Stimulated activated CD4-positive, alpha-beta T cell treated with anti-CD3 and anti-CD28 coated beads, Interleukin-4, amount 100 ng/mL, for 48 hours (primary cell): ENCODE measurements around the gene CAPN3.
"Not testable (repeated sequence)": the region's sequence is repeated elsewhere in the genome, so short reads cannot be mapped to it uniquely, and the experiment has no call there.

Source experiments
- DNase-seq, 2 donors: peaks; one replicate each; pipeline ENCODE4 v3.0.0-alpha.2; 2020; ENCODE audit warnings: low read depth in 2 of 2

The CAPN3 gene

GRCh38 chr15:42359249-42359648 is at the start of gene CAPN3:
TSS of gene CAPN3 (plus strand) at chr15:42359501. CDS start at chr15:42359806, 305 bp downstream.
- no peak for DNase-seq

GRCh38 chr15:42313463-42313862 is 45.8 kb upstream of the CAPN3 start:
- peak in 1 of 2 donors; percentile 0 for DNase-seq

- no peak for DNase-seq
These were observed 44.5 kb upstream of the CAPN3 start for GRCh38 chr15:42314818-42315217.

GRCh38 chr15:42315521-42315920 is 43.8 kb upstream of the CAPN3 start:
- no peak for DNase-seq

GRCh38 chr15:42316282-42316805 is 43.0 kb upstream of the CAPN3 start:
- not testable (repeated sequence) for DNase-seq

GRCh38 chr15:42319206-42319605 is 40.1 kb upstream of the CAPN3 start:
- DNase-seq: no peak

GRCh38 chr15:42324308-42324707 is 35.0 kb upstream of the CAPN3 start:
- no peak for DNase-seq

- DNase-seq: no peak
These were observed 30.1 kb upstream of the CAPN3 start for GRCh38 chr15:42329161-42329560.

GRCh38 chr15:42329992-42330391 is 29.3 kb upstream of the CAPN3 start:
- no peak for DNase-seq

- DNase-seq: no peak
These were observed 28.1 kb upstream of the CAPN3 start for GRCh38 chr15:42331235-42331634.

GRCh38 chr15:42332331-42332730 is 27.0 kb upstream of the CAPN3 start:
- DNase-seq: no peak

- DNase-seq: no peak
These were observed 24.2 kb upstream of the CAPN3 start for GRCh38 chr15:42335074-42335473.

- DNase-seq: not testable (repeated sequence)
These were observed 22.7 kb upstream of the CAPN3 start for GRCh38 chr15:42336650-42337049.

- DNase-seq: not testable (repeated sequence)
These were observed 22.2 kb upstream of the CAPN3 start for GRCh38 chr15:42337104-42337503.

- DNase-seq: no peak
These were observed 20.8 kb upstream of the CAPN3 start for GRCh38 chr15:42338500-42338899.

- no peak for DNase-seq
These were observed 15.6 kb upstream of the CAPN3 start for GRCh38 chr15:42343596-42344232.

GRCh38 chr15:42344763-42345162 is 14.5 kb upstream of the CAPN3 start:
- no peak for DNase-seq

GRCh38 chr15:42345504-42345903 is 13.8 kb upstream of the CAPN3 start:
- no peak for DNase-seq

GRCh38 chr15:42348083-42348482 is 11.2 kb upstream of the CAPN3 start:
- no peak for DNase-seq

- DNase-seq: no peak
These were observed 10.1 kb upstream of the CAPN3 start for GRCh38 chr15:42349186-42349585.

- DNase-seq: no peak
These were observed 6.9 kb upstream of the CAPN3 start for GRCh38 chr15:42352401-42352800.

- DNase-seq: no peak
These were observed 6.2 kb upstream of the CAPN3 start for GRCh38 chr15:42353061-42353460.

GRCh38 chr15:42354824-42355223 is 4.5 kb upstream of the CAPN3 start:
- DNase-seq: no peak

- DNase-seq: no peak
These were observed 4.0 kb upstream of the CAPN3 start for GRCh38 chr15:42355291-42355690.
